ENCODE results near the gene RARRES2.

Gene RARRES2

GRCh38 chr7:150380463-150380862, 39.0 kb upstream of the RARRES2 start:
- peak overlapping the region; percentile 62 for H3K4me3 ChIP-seq (ENCODE audit: low read depth, low read length)
- DNase-seq (ENCODE audit: low read depth) = no peak
- no peak for TF ChIP-seq CTCF (IDR thresholded peaks at IDR 0.05; ENCODE audit: control insufficient read depth, extremely low read depth, insufficient read depth)

- TF ChIP-seq CTCF (IDR thresholded peaks at IDR 0.05; ENCODE audit: control insufficient read depth, extremely low read depth, insufficient read depth) = no peak
- H3K4me3 ChIP-seq (ENCODE audit: low read depth, low read length) = peak overlapping the region; percentile 62
- DNase-seq (ENCODE audit: low read depth) = no peak
Measured at GRCh38 chr7:150379441-150380379, 38.3 kb upstream of the RARRES2 start.

GRCh38 chr7:150378853-150379440, 37.5 kb upstream of the RARRES2 start, which contains the start of gene ZNF775:
TSS of gene ZNF775 (plus strand) at chr7:150379330. CDS start at chr7:150388471, 9,141 bp downstream.
- peak within 1 kb of the TSS; percentile 62 for H3K4me3 ChIP-seq (ENCODE audit: low read depth, low read length)
- no peak for TF ChIP-seq CTCF (IDR thresholded peaks at IDR 0.05; ENCODE audit: control insufficient read depth, extremely low read depth, insufficient read depth)
- DNase-seq (ENCODE audit: low read depth) = peak; percentile 86

GRCh38 chr7:150378115-150378852, 36.9 kb upstream of the RARRES2 start:
- no peak for DNase-seq (ENCODE audit: low read depth)
- H3K4me3 ChIP-seq (ENCODE audit: low read depth, low read length) = peak overlapping the region; percentile 62
- TF ChIP-seq CTCF (IDR thresholded peaks at IDR 0.05; ENCODE audit: control insufficient read depth, extremely low read depth, insufficient read depth) = peak; percentile 10; the same call in 1 of the 2 replicates

- DNase-seq (ENCODE audit: low read depth) = no peak
- TF ChIP-seq CTCF (IDR thresholded peaks at IDR 0.05; ENCODE audit: control insufficient read depth, extremely low read depth, insufficient read depth) = no peak
- H3K4me3 ChIP-seq (ENCODE audit: low read depth, low read length) = no peak overlapping the region
Measured at GRCh38 chr7:150377635-150378034, 36.2 kb upstream of the RARRES2 start.

GRCh38 chr7:150377196-150377595, 35.8 kb upstream of the RARRES2 start:
- no peak for DNase-seq (ENCODE audit: low read depth)
- no peak overlapping the region for H3K4me3 ChIP-seq (ENCODE audit: low read depth, low read length)
- no peak for TF ChIP-seq CTCF (IDR thresholded peaks at IDR 0.05; ENCODE audit: control insufficient read depth, extremely low read depth, insufficient read depth)

All from LNCaP clone FGC (cell line).